ENCODE results near the gene F11R.
A peak's percentile ranks its signal among the peaks of the same experiment; 100 is the strongest.
"Not testable (repeated sequence)": the region's sequence is repeated elsewhere in the genome, so short reads cannot be mapped to it uniquely, and the experiment has no call there.

F11R gene

DNA sequence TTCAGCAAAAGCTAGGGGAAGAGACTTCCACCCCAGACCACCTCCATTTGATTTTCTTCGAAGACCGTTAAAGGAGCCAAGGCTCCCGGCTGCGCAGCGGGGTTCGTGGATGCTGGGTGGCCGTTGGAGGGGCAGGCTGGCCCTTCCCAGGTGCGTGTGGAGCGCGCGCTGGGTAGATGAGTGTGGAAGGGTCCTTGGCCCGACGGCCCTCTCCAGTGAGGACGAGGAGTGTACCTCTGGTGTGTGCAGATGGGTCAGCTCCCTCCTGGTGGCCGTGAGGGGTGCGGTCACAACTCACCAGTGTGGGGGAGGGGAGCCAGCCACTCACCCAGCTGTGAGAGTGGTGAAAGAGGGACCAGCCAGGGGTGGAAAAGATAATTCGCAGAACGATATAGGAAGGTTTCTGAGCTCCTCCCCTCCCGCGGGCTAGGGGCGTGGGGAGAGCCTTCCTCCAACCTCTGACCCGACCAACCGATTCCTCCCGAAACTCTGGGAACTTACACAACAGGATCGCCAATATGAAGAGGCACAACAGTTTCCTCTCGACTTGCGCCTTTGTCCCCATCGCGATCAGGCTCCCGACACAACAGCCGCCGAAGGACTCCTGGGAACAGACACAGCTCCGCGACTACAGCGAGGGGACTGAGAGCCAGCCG is at the start of gene F11R:
Gene F11R, minus strand, starts transcription at position 644 of the 656 bp plus-strand sequence. Its CDS starts 79 bp downstream, at position 565.
- DNase-seq = no peak

DNA sequence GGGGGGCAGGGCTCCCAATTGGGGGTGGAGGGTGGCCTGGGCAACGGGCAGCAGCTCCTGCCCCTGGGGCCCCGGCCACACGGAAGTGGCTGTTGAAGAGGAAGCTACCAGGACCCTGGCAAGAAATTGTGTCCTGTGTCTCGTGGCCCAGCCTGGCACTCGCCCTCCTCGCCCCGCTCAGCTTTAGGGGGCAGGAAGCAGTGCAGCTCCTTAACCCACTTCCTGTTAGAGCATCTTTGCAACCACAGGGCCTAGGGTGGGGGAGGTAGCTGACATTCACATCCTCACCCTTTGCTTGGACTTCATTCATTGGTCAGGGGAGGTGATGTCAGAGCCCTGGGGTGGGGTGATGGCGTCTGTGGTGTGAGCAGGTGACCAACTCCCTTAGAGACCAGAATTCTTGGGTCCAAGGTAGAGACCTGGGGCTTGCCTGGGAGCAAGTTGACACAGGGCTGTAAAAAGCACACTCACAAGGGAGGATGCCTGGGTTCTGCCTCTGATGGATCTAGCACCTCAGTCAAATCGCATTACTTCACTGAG is 48.8 kb upstream of the F11R start, which contains the start of gene ARHGAP30:
Gene ARHGAP30, minus strand, starts transcription at position 161 of the 540 bp plus-strand sequence. CDS start 267 bp downstream, outside the sequence.
- DNase-seq = peak; percentile 77

DNA sequence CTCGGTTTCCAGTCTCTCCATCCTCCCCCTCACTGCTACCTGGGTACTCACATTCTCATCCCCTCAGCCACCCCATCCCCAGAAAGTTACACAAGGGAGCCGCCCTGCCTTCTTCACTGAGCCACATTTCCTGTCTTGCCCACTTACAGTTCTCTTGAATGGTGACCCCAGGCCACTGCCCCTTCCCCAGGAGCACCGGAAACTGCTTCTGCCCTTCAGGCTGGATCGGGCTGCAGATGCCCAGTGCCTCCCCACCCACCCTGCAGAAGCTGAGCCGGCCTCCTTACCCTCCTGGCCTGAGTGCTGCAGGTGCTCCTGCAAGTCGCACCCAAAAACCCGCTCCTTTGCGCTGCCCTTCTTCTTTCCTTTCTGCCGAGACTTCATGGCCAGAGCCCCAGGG is 48.3 kb upstream of the F11R start:
- peak; percentile 34 for DNase-seq

DNA sequence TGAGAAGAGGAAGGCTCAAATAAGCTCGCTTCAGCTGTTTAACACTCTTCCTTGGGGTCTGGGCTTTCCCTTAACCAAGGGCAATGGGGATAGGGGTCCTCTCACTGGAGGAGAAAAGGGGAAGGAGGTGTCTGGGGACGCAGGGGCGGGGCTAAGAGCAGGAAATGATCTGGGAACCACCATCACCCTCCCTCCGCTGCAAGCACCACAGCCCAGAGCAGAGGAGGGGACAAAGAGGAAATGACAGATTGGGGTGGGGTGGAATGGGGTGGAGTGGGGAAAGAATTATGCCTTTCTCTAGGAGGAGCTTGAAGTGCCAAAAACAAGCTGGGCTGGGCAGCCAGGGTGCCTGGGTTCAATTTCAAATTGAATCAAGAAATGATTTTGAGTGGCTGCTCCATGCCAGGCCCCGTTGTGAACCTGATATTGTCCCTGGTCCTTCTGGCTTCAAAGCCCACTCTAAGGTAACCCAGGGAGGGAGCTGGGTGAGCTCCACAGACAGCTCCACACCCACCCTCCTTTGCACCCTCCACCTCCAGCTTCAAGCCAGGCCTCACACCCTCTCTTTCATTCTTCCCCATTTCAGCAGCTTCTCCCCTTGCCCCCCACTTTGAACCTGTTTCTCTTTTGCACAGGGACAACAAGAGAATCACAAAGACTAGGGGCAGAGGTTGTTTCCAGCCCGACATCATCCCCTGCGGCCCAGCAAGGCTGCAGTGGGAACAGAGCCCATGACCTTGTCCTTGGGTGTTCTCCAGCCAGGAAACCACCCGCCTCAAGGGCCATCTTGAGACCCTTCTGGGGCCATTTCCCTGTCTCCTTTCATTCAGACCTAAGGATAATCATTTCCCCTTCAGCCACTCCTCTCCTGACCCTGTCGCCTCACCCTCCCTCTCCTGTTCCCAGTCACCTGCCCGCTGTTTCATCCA is 47.6 kb upstream of the F11R start:
- DNase-seq = peak; percentile 80

DNA sequence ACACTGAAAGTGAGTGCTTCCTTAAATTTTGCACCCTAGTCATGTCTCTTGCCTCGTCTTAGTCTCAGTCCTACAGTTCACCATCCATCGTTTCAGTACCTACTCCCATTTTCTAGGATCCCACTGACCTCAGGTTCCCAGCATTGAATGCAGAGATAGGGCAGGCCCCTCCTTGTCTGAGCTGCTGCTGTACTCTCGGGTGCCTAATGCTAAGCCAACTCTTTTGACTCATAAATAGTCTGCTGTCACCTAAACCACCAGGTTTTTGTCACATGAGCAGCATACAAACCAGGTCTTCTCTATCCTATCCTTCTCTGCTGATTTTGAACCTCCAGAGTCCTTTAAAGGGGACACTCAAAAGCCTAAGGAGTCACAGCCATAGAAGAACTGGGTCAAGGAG is 45.7 kb upstream of the F11R start:
- DNase-seq = no peak

DNA sequence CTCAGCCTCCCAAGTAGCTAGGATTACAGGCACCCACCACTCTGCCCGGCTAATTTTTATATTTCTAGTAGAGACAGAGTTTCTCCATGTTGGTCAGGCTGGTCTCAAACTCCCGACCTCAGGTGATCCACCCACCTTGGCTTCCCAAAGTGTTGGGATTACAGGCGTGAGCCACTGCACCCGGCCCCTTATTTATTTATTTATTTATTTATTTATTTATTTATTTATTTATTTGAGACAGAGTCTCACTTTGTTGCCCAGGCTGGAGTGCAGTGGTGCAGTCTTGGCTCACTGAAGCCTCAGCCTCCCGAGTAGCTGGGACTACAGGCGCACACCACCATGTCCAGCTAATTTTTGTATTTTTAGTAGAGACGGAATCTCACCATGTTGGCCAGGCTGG is 44.7 kb upstream of the F11R start:
- not testable (repeated sequence) for DNase-seq

DNA sequence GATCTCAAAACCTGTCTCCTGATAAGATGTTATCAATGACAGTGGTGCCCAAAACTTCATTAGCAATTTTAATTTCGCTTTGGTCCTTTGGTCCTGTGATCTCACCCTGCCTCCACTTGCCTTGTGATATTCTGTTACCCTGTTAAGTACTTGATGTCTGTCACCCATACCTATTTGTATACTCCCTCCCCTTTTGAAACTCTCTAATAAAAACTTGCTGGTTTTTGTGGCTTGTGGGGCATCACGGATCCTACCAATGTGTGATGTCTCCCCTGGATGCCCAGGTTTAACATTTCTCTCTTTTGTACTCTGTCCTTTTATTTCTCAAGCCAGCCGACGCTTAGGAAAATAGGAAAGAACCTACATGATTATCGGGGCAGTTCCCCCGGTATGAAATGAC is 43.0 kb upstream of the F11R start:
- not testable (repeated sequence) for DNase-seq

DNA sequence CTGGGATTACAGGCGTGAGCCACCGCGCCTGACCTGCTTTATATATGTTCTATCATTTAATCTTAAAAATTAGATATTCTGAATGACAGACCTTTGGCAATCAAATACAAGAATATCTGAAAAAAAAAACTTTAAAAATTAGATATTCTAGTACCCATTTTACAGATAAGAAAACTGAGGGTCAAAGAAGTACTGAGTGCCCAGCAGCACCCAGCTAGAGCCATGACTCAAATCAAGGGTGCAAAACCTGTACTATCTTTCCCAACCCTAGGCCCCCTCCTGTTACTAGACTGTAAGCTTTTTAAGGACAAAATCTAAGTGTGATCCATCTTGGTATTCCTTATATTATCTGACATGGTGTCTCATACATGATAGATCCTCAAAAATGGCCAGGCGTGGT is 40.5 kb upstream of the F11R start:
- DNase-seq = no peak

DNA sequence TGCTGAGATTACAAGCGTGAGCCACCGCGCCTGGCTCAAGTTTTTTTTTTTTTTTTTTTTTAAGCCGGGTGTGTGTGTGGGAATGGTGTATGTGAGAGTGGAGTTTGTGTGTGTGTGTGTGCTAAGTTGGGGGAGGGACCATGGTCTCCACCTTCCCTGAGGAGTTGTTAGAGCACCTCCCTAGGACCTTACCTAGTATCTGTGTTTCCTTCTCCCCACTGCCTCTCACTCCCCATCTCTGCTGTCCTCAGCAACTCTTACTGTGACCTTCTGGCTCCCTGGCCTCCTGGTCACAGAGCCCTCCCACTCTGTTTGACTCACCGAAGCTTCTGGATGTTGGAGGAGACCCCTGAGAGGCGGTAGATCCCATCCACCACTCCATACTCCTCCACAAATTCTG is 38.3 kb upstream of the F11R start:
- DNase-seq = no peak

DNA sequence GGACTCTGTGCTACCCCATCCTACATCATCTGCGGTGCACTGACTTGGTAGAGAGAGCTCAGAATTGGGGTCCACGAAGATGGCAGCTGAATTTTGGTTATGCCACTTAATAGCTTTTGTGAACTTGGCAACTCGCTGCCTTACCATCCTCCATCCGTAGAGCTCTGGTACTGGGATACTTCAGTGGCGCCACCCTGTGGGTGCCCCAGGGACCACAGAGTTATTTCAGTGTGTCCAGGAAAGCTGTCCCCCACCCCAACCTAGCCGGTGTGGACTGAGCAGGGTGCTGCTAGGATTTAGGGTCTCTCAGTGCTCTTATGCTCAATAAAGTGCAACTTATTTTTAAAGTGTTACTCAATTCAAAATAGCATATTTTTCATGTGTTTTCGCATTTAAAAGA is 33.9 kb upstream of the F11R start:
- no peak for DNase-seq

DNA sequence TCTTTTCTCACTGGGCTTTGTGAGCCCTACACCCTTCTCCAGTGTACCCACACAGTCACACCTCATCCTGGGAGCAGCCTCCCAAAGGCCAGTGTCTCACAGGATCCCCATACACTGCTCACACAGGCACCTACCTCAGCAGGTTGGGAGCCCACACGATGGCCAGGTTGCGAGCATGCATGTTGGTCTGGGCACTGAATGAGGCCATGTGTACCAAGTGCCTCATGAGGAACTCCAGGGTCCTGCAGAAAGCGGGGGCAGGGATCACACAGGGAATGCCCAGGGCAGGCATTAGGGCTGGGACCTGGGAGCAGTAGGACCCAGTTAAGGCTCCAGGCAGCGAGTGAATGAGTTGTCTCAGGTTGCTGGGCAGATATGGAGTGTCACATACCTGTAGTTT is 33.3 kb upstream of the F11R start:
- DNase-seq = no peak

DNA sequence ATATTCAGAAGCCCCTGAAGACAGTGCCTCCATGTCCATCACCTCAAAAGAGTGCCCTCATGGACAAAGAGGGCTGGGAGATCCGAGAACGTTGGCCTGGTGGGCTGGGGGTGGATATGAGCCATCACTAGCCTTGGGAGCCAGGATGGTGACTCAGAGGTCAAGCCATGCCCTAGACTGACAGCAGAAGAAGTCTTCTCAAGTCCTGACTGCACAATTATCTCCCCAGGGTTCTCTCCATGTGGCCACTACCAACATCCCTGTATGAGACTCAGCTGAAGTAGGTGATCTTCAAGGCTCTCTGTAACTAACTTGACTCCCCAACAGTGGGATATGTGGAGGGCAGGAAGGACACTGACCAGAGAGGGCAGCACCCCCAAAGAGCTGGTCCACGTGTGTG is 31.9 kb upstream of the F11R start:
- no peak for DNase-seq

DNA sequence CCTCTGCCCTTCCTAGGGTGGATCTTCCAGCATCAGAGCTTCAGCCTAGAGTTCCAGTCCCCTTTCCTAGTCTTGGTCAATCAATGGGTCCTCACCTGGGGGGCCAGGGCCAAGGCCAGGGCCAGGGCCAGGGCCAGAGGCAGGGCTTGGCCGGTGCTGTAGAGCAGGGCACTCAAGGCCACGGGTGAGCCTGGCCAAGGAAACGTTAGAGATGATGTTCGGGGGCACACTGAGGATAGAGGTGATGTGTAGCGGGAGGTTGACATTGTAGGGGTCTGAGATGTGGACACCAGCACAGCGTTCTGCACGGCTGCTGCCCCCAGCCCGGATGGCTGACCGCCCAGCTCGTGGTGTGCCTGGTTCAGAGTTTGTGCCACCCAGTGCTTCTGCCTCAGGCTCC is 30.3 kb upstream of the F11R start:
- no peak for DNase-seq

DNA sequence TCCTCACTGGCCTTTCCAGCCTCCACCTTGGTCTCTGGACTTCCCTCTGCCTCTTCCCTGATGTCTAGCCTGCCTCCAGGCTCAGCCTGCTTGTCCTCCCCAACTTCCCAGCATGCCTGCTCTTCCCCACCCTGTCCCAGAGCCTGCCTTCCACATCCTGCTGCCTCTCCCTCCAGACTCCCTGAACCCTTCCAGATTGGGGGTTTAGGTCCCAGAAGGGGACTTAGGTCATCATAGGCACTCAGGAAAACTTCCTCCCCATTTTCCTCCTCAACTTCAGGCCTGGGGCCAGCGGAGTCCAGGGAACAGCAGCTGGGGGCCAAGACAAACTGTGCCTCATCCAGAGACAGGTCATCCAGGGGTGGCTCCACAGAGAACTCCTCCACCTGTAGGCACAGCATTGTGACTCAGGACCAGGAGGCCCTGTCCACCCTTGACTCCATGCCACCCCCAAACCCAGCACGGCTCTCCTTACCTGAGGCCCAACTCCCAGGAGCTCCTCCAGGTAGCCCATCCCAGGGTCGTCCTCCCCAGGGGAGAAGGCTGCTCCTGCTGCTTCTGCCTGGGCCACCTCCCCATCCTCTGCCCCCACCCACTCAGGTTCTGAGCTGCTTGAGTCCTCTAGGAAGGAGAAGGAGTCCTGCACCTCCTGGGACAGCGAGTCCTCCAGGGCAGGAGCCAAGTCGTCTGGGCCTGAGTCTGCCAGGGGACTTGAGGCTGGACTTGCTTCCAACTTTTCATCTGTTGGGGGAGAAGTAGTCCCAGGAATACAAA is 28.2 kb upstream of the F11R start:
- DNase-seq = no peak

DNA sequence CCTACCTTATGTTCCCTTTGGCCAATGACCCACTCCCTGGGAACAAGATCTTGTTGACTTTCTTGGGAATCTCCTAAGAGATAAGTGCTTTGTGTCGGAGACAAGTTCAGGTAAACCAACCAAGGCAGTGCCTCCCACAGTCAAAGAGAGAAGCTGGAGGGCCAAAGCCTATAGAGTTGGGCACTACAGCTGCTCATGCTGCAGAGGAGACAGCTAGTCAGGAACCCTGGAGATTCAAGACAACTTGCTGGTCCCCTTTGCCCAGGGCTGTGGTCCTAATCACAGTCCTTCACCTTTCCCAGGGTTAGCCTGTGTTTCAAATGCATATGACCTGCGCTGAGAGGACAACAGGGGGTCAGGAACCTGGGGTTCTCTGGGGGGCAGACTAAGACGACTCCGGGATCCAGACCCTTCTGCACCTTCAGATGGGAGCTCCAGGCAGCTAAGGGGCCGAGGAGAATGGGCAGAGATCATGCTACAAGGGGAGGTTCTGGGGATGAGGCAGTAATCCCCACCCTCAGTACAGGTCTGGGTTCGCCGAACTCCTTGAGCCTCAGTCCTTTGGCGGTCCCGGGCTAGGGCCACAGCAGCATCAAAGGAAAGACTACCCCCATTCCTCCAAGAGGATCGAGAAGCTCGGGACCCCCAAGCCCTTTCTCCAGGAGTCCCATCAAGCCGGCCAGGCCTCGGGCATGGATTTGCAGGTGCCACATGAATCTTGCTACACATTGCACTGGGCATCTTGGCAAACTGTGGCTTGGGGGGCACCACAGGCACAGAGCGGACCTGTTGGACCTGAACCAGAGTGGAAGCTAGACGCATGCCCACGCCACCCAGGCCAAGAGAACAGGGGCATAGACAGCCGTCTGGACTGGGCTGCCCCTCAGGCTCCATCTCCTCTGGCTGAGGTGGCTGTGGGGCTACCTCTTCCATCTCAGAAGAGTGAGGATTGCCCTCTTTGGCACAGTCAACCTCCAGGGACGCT is 26.8 kb upstream of the F11R start:
- no peak for DNase-seq

DNA sequence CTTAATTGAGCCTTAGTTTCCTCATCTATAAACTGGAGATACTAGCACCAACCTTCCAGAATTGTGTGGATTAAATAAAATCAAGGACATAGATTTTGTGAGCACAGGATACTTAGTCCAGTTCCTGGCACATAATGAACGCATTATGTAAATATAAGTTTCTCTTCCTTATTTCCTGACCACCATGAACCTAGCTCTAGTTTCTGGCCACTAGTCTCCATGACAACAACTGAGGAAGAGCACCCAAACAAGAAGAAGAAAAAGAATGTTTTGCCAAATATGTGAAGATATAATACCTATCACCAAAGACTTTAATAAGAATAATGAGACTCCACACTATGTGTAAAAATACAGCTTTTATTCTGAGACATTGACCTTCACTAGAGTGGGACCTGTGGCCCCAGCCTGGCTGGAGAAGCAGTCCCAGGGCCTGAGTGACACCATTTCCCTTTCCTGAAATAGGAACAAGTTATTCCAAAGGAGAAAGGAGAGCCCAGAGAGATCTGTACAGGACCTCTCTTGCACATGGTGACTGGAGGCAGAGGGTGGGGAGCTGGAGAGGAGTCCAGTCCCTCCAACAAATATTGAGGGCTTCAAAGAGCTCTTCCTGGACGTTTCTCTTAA is 25.8 kb upstream of the F11R start:
- DNase-seq = no peak

DNA sequence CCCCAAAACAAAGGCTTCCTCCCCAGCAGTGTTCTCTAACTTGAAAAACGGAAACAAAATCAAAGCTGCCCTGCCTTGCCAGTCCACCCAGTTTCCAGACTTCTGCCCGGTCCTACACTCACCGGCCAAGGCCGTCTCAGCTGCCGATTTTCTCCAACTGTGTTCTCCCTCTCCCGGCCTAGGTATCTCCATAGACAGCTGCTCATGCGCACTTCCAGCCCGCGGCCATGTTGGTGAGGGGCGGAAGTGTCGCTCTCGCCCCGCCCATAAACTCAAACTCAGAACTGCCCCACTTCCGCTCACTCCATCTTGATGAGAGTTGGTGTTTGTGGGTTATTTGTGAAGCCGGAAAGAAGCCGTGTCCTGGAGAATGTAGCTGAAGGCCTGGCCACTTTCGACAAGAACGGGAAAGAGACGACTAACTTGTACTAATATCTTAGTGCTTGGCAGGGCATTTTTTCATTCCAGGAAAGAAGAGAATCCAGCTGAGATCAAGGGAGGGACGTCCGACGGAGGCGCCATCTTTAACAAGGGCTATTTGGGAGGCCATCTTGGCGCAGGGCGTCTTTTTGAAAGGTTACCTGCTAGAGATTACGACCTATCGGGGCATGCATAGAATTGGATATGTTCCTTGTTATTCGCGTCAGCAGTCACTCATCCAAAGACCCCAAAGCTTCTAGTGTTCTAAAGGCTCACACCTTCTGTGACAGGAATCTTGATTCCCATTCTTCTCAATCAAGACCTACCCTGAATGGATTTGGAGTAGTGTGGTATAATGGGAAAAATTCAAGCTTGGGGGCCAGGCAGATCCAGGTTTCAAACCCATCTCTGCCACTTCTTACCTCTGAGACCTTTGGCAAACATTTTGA is 25.0 kb upstream of the F11R start, which contains the start of gene USF1:
Gene USF1, minus strand, starts transcription at position 242 of the 869 bp plus-strand sequence. CDS start 2,702 bp downstream, outside the sequence.
- peak; percentile 95 for DNase-seq

DNA sequence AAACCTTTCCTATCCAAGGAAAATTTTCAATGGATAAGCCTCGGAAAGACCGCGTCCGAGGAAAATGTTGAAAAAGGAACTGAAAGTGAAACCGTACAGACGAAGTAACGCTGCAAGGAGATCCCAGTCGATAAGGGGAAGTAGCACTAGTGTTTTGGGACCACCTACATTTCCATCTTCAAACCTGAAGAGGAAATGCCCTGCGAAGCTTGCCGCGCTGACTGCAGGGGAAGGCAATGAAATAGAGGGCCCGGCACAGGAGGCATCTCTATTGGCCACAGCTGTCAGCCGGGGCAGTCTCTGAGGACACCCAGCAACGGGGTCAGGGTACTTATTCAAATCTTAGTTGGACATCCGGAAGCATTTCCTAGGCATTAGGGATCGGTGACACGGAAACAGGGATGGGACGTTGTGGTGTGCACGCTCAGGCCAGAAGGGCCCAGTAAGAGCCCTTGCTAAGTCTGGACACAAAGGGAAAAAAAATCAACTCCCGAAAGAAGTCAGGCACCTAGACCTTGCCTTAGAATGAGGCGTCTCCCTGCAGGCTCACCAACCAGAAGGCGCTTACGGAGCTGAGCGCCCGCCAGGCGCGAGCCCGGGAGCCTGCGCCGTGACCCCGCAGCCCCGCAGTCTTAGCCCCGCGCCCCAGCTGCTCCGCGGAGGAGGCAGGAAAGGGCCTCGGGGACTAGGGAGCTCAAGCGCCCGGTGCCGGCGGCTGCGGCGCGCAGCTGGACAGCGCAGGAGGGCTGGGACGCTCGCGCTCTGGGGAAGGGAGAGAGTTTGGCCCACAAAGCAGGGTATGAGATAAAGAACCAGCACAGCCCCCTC is 24.2 kb upstream of the F11R start:
- DNase-seq = peak; percentile 61

DNA sequence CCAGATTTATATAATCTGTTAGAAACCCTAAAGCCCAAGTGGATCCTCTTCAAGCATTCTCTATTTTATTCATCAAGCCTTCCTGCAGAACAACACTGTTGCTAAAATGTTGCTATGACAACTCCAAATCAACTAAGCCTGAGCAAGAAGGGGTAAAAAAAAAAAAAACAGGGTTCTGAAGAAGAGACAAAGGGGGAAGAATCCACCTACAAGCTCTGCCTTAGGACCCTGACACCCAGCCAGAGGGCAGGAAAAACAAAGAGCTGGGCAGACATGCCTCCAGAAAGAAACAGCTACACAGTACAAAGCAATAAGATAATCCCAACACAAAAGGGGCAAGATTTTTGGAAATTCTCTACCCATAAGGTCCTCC is 23.6 kb upstream of the F11R start:
- no peak for DNase-seq
